Measurements from ENCODE around the gene NTM.
"Not testable (repeated sequence)": the region's sequence is repeated elsewhere in the genome, so short reads cannot be mapped to it uniquely, and the experiment has no call there.

NTM gene

GRCh38 chr11:131663405-131664200 is 293.2 kb downstream of the NTM start:
- DNase-seq = peak in 53 of 58 donors; percentile 19 to 86 (median 66)

- DNase-seq = no peak
Measured at GRCh38 chr11:131664293-131664692, 293.9 kb downstream of the NTM start.

- DNase-seq = peak in 24 of 58 donors; percentile 15 to 65 (median 46)
Measured at GRCh38 chr11:131664816-131665215, 294.4 kb downstream of the NTM start.

- no peak for DNase-seq
Measured at GRCh38 chr11:131665344-131665968, 295.0 kb downstream of the NTM start.

- no peak for DNase-seq
Measured at GRCh38 chr11:131666006-131666405, 295.6 kb downstream of the NTM start.

GRCh38 chr11:131666617-131667016 is 296.2 kb downstream of the NTM start:
- DNase-seq = no peak

GRCh38 chr11:131667566-131667965 is 297.2 kb downstream of the NTM start:
- no peak for DNase-seq

- DNase-seq = peak in 23 of 58 donors; percentile 12 to 63 (median 34)
Measured at GRCh38 chr11:131668500-131669400, 298.3 kb downstream of the NTM start.

- no peak for DNase-seq
Measured at GRCh38 chr11:131669401-131669780, 299.0 kb downstream of the NTM start.

GRCh38 chr11:131670876-131671275 is 300.5 kb downstream of the NTM start:
- DNase-seq = no peak

GRCh38 chr11:131671320-131671719 is 300.9 kb downstream of the NTM start:
- peak in 2 of 58 donors; percentile 24 to 39 for DNase-seq

GRCh38 chr11:131671734-131672133 is 301.3 kb downstream of the NTM start:
- peak in 38 of 58 donors; percentile 20 to 79 (median 47) for DNase-seq

- peak in 1 of 58 donors; percentile 25 for DNase-seq
Measured at GRCh38 chr11:131672191-131672590, 301.8 kb downstream of the NTM start.

- DNase-seq = peak in 57 of 58 donors; percentile 15 to 91 (median 75)
Measured at GRCh38 chr11:131674051-131674755, 303.8 kb downstream of the NTM start.

- DNase-seq = no peak
Measured at GRCh38 chr11:131675121-131675888, 304.9 kb downstream of the NTM start.

- no peak for DNase-seq
Measured at GRCh38 chr11:131677828-131678470, 307.5 kb downstream of the NTM start.

GRCh38 chr11:131678658-131679340 is 308.4 kb downstream of the NTM start:
- no peak for DNase-seq

GRCh38 chr11:131680448-131680847 is 310.0 kb downstream of the NTM start:
- not testable (repeated sequence) for DNase-seq

GRCh38 chr11:131681920-131682319 is 311.5 kb downstream of the NTM start:
- DNase-seq = no peak
